Measurements from ENCODE around the gene PTGES3.
A peak's percentile ranks its signal among the peaks of the same experiment; 100 is the strongest.

PTGES3 gene

GRCh38 chr12:56645717-56646446 lies 42.2 kb downstream of the PTGES3 start, which contains the start of gene ATP5F1B:
Gene ATP5F1B, minus strand, starts transcription at chr12:56645984. Its CDS starts 21 bp downstream, at chr12:56645963.
- peak; percentile 93 for DNase-seq

- no peak for DNase-seq
These were observed 42.8 kb downstream of the PTGES3 start for GRCh38 chr12:56645201-56645716.

DNA sequence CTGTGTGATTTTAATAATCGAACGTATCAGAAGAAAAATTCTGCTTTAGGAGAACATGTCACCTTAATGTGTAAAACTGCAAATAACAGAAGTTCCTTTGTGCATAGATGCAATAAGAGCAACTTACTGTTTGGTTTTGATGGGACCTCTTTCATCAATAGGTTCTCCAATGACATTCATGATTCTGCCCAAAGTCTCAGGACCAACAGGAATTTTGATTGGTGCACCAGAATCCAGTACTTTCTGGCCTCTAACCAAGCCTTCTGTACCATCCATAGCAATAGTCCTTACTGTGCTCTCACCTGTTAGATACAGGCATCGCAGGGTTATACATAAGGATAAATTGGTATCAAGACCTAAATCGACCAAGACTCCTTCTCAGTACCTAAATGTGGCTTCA lies 43.4 kb downstream of the PTGES3 start:
- no peak for DNase-seq

- DNase-seq = no peak
These were observed 46.9 kb downstream of the PTGES3 start for GRCh38 chr12:56641219-56641618.

DNA sequence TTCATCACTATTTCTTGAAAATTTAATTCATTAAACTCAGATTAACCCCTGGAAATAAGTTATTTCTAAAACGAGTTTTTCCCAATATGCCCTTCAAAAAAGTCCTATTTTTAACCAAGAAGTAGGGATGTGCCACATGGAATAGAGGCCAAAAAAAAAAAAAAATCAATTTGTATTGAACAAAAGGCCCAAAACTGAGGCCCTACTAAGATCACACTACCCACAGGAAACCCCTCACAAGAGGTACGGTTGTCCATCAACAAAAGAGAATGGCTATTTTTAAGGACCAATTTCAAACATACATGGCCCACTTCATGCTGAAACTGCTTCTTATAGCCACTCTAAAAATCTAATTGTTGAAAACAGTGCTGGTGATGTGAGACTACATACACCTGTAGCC lies 50.5 kb downstream of the PTGES3 start:
- DNase-seq = no peak

DNA sequence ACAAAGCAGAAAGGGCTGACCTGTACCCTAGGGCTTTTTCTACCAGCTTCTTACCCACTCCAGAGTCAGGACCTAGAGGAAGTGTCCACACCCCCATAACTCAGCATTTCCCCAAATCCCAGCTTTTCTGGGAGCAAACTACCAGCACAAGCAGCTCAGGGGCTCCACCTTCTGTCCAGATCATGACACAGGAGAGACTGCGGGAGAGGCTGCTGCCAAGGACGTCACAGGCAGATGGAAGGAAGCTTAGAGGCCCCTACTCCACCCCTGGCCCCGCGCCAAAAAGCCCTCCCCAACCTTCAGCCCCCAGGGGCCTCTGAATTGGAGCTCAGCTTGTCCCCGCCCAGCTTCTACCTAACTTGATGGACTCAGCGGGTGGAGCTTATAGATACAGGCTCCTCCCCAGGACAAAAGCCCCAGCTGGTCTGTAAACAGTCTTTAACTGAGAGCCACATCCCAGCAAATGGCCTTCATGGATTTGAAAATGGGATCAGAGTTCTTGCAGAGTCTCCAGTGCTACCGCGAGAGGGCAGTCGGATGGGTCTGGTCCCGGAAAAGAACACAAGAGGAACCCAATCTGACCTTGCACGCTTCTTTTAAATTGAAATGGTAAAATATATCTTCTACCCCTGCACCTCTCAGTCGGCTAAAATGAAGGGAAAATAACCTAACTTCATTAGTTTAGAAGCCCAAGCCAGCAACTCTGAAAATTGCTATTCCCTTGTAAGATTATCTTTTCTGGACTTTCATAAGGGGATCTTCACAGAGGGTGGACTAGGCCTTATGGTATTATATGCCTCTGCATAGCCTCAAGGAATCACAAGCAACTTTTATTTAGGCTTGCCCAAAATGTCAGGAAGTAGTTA lies 51.2 kb downstream of the PTGES3 start:
- peak; percentile 86 for DNase-seq

GRCh38 chr12:56635806-56636674 lies 52.0 kb downstream of the PTGES3 start:
- peak; percentile 85 for DNase-seq

DNA sequence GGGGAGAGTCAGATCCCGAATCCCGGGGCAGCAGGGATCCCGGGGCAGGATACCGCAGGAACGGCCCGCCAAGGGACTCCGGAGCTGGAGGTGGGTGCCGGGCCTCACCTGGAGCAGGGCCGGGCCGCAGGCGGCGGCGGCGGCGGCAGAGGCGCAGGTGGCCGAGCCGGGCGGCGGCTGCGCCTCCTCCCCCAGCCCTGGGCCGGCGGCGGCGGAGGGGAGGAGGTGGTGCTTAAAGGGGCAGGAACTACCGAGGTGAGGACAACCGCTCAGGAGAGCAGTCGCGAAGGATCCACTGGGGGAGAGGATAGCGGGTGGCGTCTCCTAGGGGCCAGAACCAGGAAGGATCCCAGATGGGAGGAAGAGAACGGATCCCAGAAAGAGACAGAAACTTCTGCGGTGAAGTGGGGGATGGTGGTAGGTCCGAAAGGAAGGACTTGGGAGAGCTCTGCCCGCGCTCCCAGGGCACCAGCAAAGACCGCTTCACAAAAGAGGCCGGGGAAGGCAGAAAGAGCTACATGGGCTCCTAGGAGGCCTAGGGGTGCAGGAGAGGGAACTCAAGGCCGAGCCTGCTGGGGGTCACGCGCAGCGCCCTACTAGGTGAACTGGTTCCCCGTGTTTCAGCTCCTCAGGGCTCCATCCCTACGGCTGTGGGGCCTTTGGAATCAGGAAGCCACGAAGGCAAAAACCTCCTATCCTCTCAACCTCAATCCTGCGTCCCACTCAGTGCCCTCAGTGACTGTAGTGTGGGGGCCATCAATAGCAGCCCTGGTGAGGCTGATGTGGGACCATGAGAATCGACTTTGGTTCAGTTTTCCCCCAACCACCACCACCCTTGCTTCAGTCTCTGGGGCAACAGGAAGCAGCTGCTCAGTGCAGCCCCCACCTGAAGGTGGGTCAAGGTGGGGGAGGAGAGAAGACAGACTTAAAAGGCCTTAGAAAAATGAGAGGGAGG lies 53.0 kb downstream of the PTGES3 start:
- DNase-seq = peak; percentile 63

- DNase-seq = peak; percentile 18
These were observed 53.7 kb downstream of the PTGES3 start for GRCh38 chr12:56634242-56634836.

GRCh38 chr12:56633468-56634241 lies 54.4 kb downstream of the PTGES3 start:
- no peak for DNase-seq

DNA sequence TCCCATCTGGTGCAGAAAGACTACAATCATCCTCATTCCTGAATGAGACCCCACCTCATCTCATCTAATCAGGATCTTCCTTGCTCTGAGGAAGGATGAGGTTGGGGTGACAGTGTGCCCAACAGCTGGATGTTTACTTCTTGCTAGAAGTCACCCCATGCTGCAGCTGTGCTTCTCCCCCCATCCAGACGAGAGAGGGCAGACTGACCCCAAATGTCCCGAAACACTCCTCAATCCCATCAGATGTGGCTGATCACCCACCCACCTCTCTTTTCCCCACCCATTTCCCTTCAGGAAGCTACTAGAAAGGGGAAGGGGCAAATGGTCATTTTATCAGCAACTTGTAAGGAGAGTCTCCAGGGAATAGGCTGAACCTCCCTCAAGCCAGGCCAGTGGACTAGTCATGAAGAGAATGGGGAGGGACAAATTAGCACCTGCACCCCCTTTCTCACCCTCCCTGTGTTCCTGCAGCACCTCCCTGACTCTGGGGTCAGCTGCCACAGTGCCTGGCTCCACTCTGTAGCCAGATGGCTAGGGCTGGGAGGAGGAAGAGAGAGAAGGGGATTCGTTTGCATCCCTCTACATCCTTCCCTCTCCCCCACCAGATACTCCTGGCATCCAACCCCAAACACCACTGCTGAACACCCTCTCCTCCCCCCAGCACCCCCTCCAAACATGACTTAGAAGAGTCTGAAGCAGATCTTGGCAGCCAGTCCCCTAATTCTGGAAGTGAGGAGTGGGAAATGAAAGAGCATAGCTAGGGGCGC lies 55.2 kb downstream of the PTGES3 start:
- DNase-seq = no peak

- DNase-seq = peak; percentile 59
These were observed 56.0 kb downstream of the PTGES3 start for GRCh38 chr12:56631790-56632700.

DNA sequence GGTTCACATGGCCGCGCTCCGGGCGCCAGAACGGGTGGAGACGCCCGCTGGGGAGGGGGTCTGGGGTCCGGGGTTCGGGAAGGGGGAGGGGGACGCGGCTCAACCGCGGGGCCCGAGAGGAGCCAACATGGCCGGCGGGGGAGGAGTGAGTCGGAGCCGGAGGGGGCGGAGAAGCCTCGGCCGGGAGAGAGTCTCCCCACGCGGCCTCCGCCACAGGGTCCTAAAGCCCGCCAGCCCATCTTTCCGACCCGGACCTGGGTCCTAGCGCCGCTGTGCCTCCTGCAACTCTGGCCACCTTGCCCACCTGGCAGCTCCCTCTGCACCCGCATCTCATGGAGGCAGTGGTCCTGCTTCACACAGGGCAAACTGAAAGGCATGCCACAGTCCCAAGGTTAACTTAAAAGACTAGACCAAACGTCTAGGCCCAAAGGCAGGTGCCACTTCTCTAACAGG lies 57.9 kb downstream of the PTGES3 start, which contains the start of gene BAZ2A:
Gene BAZ2A, minus strand, starts transcription at position 147 of the 453 bp plus-strand sequence. CDS start 12,796 bp downstream, outside the sequence.
- peak; percentile 87 for DNase-seq

- DNase-seq = peak; percentile 58
These were observed 58.5 kb downstream of the PTGES3 start for GRCh38 chr12:56629459-56630179.

DNA sequence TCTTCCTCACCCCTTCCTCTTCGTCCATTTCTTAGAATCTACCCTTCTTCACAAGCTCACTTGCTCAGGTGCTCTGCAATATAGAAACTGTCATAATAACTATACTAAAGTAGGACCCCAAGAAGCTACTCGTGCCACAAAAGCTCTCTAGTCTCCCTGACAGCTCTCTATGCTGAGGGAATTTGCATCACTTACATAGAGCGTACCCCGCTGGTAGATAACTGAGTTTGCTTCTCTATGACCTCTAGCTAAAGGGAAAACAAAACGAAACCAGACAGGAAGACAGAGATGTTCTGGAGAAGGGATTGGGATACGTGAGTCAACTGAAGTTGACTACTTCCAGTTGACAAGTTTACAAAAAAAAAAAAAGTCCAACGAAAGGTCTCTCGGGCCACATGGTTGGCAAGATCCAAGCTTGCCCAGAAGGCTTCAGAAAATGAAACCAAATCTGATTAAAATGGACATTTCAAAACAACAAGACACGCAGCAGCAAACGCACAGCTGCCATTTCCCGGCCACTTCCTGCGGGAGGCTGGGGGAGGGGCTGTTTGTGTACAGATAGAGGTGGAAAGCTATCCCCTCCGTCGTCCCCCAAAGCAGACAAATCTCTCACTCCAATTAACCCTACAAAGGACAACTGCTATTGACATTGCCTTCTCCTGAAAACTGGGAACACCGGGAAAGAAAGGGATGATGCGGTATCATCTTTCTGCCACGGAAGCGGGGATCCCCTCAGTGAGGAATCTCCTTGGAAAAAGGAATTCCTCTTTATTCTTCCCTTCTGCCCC lies 59.2 kb downstream of the PTGES3 start:
- peak; percentile 56 for DNase-seq

DNA sequence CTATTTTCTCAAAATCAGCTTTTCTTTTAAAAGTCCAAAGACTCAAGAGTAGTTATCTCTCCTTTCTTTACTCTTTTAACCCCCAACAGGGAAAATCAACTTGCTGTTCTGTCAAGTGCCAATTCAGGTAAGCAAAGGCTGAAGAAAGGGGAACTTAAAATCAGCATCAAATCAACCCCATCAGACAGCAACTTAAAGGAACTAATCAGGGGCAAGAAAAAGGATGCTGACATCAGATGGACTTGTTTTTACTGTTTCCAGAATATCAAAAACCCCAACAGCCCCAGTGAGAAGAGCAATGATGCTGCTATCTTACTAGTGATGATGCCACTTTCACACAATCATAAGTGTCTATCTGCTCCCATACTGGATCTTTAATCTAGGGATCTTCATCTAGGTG lies 61.4 kb downstream of the PTGES3 start:
- DNase-seq = no peak

- no peak for DNase-seq
These were observed 65.5 kb downstream of the PTGES3 start for GRCh38 chr12:56622535-56622934.
